CD14-positive monocyte (primary cell): ENCODE data around the gene RAB11FIP2. TPM values are rescaled to one million over a fixed set of nuclear protein-coding genes. Genes with fewer than 3 reads are reported as not detected.

Experiments used
- DNase-seq, 3 donors: peaks; one replicate each; pipeline ENCODE4 v3.0.0-alpha.2; 2011 to 2022
- H2AFZ ChIP-seq: 2 replicates; pipeline ENCODE4 v1.6.0; 2012; ENCODE audit warnings: mild to moderate bottlenecking, low read depth, low read length, inconsistent platforms; ENCODE audit not compliant: insufficient read depth, poor library complexity, severe bottlenecking
- H3K27ac ChIP-seq, 2 donors: 1 replicate in 1 of 2; 2 replicates in 1 of 2; pipeline ENCODE4 v1.5.1; 2012 to 2013; ENCODE audit warnings: low read length in 2 of 2, control low read depth in 1 of 2, inconsistent platforms in 1 of 2, low read depth in 1 of 2, mild to moderate bottlenecking in 1 of 2
- H3K27me3 ChIP-seq, 2 donors: one replicate each; pipeline versions ENCODE4 v1.6.0 to v1.6.1; 2011 to 2013; ENCODE audit warnings: low read length in 2 of 2; ENCODE audit not compliant: control insufficient read depth in 2 of 2, insufficient read depth in 2 of 2
- H3K36me3 ChIP-seq, 2 donors: replicated peaks in 1 of 2; 1 replicate in 1 of 2; 2 replicates in 1 of 2; pipeline versions ENCODE4 v1.5.1 to v1.6.1; 2012 to 2013; ENCODE audit warnings: low read length in 2 of 2, control low read depth in 1 of 2, inconsistent platforms in 1 of 2, mild to moderate bottlenecking in 1 of 2; ENCODE audit not compliant: insufficient read depth in 2 of 2, control insufficient read depth in 1 of 2
- H3K4me1 ChIP-seq, 2 donors: 1 replicate in 1 of 2; 2 replicates in 1 of 2; pipeline versions ENCODE4 v1.5.1 to v1.6.1; 2012 to 2013; ENCODE audit warnings: low read length in 2 of 2, control low read depth in 1 of 2, inconsistent platforms in 1 of 2, mild to moderate bottlenecking in 1 of 2, moderate library complexity in 1 of 2; ENCODE audit not compliant: insufficient read depth in 2 of 2, control insufficient read depth in 1 of 2
- H3K4me2 ChIP-seq: replicated peaks from 2 replicates; pipeline ENCODE3; 2012; ENCODE audit warnings: low read length, moderate library complexity, mild to moderate bottlenecking; ENCODE audit not compliant: poor library complexity, severe bottlenecking; ENCODE audit errors: extremely low read depth
- H3K4me3 ChIP-seq, 3 experiments: fragments of 200-600 bp in 1 of 3; sonication (generic) in 1 of 3; replicated peaks in 1 of 3; 1 replicate in 2 of 3; 2 replicates in 1 of 3; pipeline ENCODE4 v1.5.1; 2011 to 2013; ENCODE audit warnings: low read length in 3 of 3, mild to moderate bottlenecking in 3 of 3, control low read depth in 2 of 3, low read depth in 2 of 3, inconsistent platforms in 1 of 3, moderate library complexity in 1 of 3
- H3K79me2 ChIP-seq: 2 replicates; pipeline ENCODE4 v1.6.0; 2012; ENCODE audit warnings: mild to moderate bottlenecking, control low read depth, inconsistent platforms, low read length, moderate library complexity; ENCODE audit not compliant: insufficient read depth
- H3K9ac ChIP-seq: 2 replicates; pipeline ENCODE4 v1.6.0; 2017; ENCODE audit warnings: low read length, mild to moderate bottlenecking; ENCODE audit not compliant: insufficient read depth, poor library complexity, severe bottlenecking
- H3K9me3 ChIP-seq, 2 donors: replicated peaks in 1 of 2; 1 replicate in 1 of 2; 2 replicates in 1 of 2; pipeline versions ENCODE4 v1.5.1 to v1.6.1; 2012 to 2013; ENCODE audit warnings: low read length in 2 of 2, control low read depth in 1 of 2; ENCODE audit not compliant: control insufficient read depth in 1 of 2, insufficient read depth in 1 of 2
- H4K20me1 ChIP-seq: 2 replicates; pipeline ENCODE4 v1.6.0; 2012; ENCODE audit warnings: mild to moderate bottlenecking, low read length, control low read depth, moderate library complexity; ENCODE audit not compliant: insufficient read depth
- H3K27ac Mint-ChIP-seq, 7 donors: one replicate each; pipeline ENCODE4 v1.8.0; 2020; ENCODE audit warnings: mild to moderate bottlenecking in 7 of 7, mixed read lengths in 7 of 7, moderate library complexity in 6 of 7, inconsistent platforms in 2 of 7
- H3K27me3 Mint-ChIP-seq, 3 donors: one replicate each; pipeline ENCODE4 v1.8.0; 2021 to 2022; ENCODE audit warnings: low read depth in 3 of 3, mild to moderate bottlenecking in 3 of 3, mixed read lengths in 3 of 3, moderate library complexity in 3 of 3, inconsistent platforms in 1 of 3
- H3K36me3 Mint-ChIP-seq, 2 donors: one replicate each; pipeline ENCODE4 v1.8.0; 2020; ENCODE audit warnings: mixed read lengths in 2 of 2, inconsistent platforms in 1 of 2, mild to moderate bottlenecking in 1 of 2
- H3K4me1 Mint-ChIP-seq: one replicate; pipeline ENCODE4 v1.8.0; 2020; ENCODE audit warnings: mild to moderate bottlenecking, mixed read lengths
- H3K4me3 Mint-ChIP-seq, 2 donors: one replicate each; pipeline ENCODE4 v1.8.0; 2020; ENCODE audit warnings: mild to moderate bottlenecking in 2 of 2, mixed read lengths in 2 of 2, moderate library complexity in 1 of 2
- H3K9me3 Mint-ChIP-seq, 7 donors: one replicate each; pipeline ENCODE4 v1.8.0; 2020 to 2022; ENCODE audit warnings: mixed read lengths in 7 of 7, mild to moderate bottlenecking in 6 of 7, moderate library complexity in 6 of 7, inconsistent platforms in 2 of 7
- CTCF ChIP-seq: fragments of 200-600 bp; IDR thresholded peaks from one replicate; pipeline ENCODE4 v1.8.0; 2022; ENCODE audit warnings: antibody characterized with exemption, mild to moderate bottlenecking
- WGBS: methylation state at CpG from one replicate; pipeline ENCODE4 v1.1.5; 2013; ENCODE audit warnings: missing lambda C conversion rate; ENCODE audit not compliant: insufficient coverage; 5-methylcytosine and 5-hydroxymethylcytosine counted together
- intact Hi-C, 2 donors: fragments of 100-400 bp; cut with micrococcal nuclease; formaldehyde crosslinking; loops; one replicate each; pipeline versions ENCODE4 v1.15.0 to v1.15.1; 2023
- polyA plus RNA-seq, 3 donors: library from polyadenylated mRNA; depleted of rRNA in 1 of 3; unstranded in 2 of 3; stranded (reverse) in 1 of 3; fragments of 300-500 nt in 2 of 3; fragments of >200 nt in 1 of 3; fragmentation: Illumina TruSeq in 2 of 3; gene quantifications; 1 replicate in 2 of 3; 2 replicates in 1 of 3; pipeline ENCODE4 v1.2.3, GENCODE V29; 2012 to 2021

Gene RAB11FIP2
- polyA plus RNA-seq, 3 donors = 3.5 to 6.7 (median 5.4) TPM

GRCh38 chr10:118026936-118027335 is 19.8 kb downstream of the RAB11FIP2 start:
- TF ChIP-seq CTCF = no peak
- H3K27ac Mint-ChIP-seq = no peak overlapping the region
- intact Hi-C loops = no loop called here
- no CpG with 5 or more reads among the region's 4 CpGs for WGBS
- Histone ChIP-seq H3K4me1 (no peaks in the 10 kb centered on the region), H4K20me1 (peaks cover 6% of the 10 kb centered on the region), H3K9me3 (no peaks in the 10 kb centered on the region), H3K27me3 (no peaks in the 10 kb centered on the region), H3K4me3 (no peak overlapping the region), H3K9ac (no peak overlapping the region), H3K79me2 (no peaks in the 10 kb centered on the region), H3K36me3 (peaks cover 7 to 22% of the 10 kb centered on the region in 2 donors), H3K4me2 (no peak overlapping the region), H2AFZ (no peak overlapping the region), H3K27ac (no peak overlapping the region)
- no peaks in the 10 kb centered on the region for H3K9me3 Mint-ChIP-seq
- peaks cover 17 to 25% of the 10 kb centered on the region in 2 donors for H3K36me3 Mint-ChIP-seq
- H3K27me3 Mint-ChIP-seq = no peaks in the 10 kb centered on the region
- no peak for DNase-seq
- no peaks in the 10 kb centered on the region for H3K4me1 Mint-ChIP-seq
- no peak overlapping the region for H3K4me3 Mint-ChIP-seq

- Histone ChIP-seq H3K9me3 (no peaks in the 10 kb centered on the region), H3K9ac (no peak overlapping the region), H3K79me2 (no peaks in the 10 kb centered on the region), H4K20me1 (peaks cover 12% of the 10 kb centered on the region), H3K27ac (no peak overlapping the region), H3K27me3 (no peaks in the 10 kb centered on the region), H3K4me3 (no peak overlapping the region), H3K36me3 (peaks cover 16 to 45% of the 10 kb centered on the region in 2 donors), H2AFZ (no peak overlapping the region), H3K4me1 (no peaks in the 10 kb centered on the region), H3K4me2 (no peak overlapping the region)
- Mint-ChIP-seq H3K4me1 (no peaks in the 10 kb centered on the region), H3K4me3 (no peak overlapping the region), H3K36me3 (peaks cover 21 to 32% of the 10 kb centered on the region in 2 donors), H3K27me3 (no peaks in the 10 kb centered on the region), H3K9me3 (no peaks in the 10 kb centered on the region), H3K27ac (no peak overlapping the region)
- no peak for DNase-seq
- WGBS = 90% methylated on average over 2 of the region's 3 CpGs
- TF ChIP-seq CTCF = no peak
- intact Hi-C loops = no loop called here
These were observed 26.4 kb downstream of the RAB11FIP2 start for GRCh38 chr10:118020365-118020764.
